ENCODE measurements around the gene TIMP2. TPM values are rescaled to one million over a fixed set of nuclear protein-coding genes. Genes with fewer than 3 reads are reported as not detected.
"Not testable (repeated sequence)": the region's sequence is repeated elsewhere in the genome, so short reads cannot be mapped to it uniquely, and the experiment has no call there.

The TIMP2 gene
- polyA plus RNA-seq, 1 donor = 89.2 TPM

DNA sequence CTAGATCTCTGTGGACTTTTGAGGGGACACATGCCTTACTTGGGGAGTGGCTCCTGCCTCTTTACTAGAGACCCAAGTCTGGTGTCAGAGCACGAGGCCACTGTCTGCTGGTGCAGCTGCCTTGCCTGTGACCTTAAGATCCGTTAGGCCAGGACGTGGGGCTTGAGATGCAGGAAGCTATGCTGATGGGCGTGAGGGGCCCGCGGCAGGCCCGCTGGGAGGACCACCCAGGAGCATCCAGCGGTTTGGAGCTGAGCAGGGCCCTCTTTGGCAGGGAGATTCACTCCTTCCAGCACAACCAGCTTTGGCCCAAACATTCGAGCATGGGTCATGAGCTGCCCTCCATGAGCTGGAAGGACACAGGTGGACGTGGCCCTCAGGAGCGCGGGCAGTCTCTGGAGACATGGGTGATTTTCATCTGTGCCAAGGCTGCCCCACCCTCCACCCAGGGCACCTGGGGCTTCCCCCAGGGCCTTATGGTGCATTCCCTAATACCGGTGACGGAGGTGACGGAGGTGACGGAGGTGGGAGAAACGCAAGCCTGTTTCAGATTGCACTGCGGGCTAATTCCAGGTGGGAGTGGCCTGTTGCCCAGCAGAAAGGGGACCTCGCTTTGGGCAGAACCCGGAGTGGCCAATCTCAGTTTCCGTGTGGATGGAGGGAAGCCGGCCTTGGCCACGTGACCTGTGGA is 41.9 kb upstream of the TIMP2 start:
- WGBS (ENCODE audit: insufficient coverage, low lambda C conversion rate) = no CpG with 5 or more reads among the region's 23 CpGs
- H3K9me3 ChIP-seq (ENCODE audit: control insufficient read depth, low read depth, low read length) = no peaks in the 10 kb centered on the region
- no peaks in the 10 kb centered on the region for H3K27me3 ChIP-seq (ENCODE audit: control insufficient read depth, insufficient read depth, low read length)
- peaks cover 17% of the 10 kb centered on the region for H3K4me1 ChIP-seq (ENCODE audit: control insufficient read depth, insufficient read depth, low read length)
- H3K36me3 ChIP-seq (ENCODE audit: control insufficient read depth, insufficient read depth, low read length) = peaks cover 49% of the 10 kb centered on the region
- H3K27ac ChIP-seq (ENCODE audit: low read length) = no peak overlapping the region
- DNase-seq = no peak
- H3K4me3 ChIP-seq (ENCODE audit: low read length) = no peak overlapping the region

DNA sequence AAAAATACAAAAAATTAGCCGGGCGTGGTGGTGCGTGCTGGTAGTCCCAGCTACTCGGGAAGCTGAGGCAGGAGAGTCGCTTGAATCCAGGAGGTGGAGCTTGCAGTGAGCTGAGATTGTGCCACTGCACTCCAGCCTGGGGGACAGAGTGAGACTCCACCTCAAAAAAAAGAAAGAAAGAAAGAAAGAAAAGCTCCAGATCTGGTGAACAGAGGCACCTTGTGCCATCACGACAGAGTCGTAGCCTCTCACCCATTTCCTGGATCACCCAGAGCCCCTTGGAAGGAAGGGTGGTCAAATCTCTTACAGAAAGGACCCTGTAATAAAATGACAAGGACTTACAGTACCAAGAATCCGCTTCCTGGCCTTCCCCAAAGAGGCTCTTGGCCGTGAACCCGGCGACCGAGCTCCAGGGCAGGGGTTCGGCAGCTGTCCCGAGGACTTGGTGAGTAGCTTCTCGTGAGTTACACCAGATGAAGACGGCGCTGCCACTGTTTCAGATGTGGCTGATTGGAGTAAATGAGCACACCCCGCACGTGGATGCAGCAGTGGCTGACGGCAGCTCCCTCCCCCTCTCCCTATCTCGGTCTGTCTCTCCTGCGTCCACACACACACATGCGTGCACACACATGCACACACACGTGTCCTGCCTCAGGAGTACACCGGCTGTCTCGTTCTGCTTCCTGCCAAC is 41.1 kb upstream of the TIMP2 start:
- Histone ChIP-seq H3K9me3 (ENCODE audit: control insufficient read depth, low read depth, low read length) (no peaks in the 10 kb centered on the region), H3K27ac (ENCODE audit: low read length) (no peak overlapping the region), H3K27me3 (ENCODE audit: control insufficient read depth, insufficient read depth, low read length) (no peaks in the 10 kb centered on the region), H3K4me3 (ENCODE audit: low read length) (no peak overlapping the region), H3K4me1 (ENCODE audit: control insufficient read depth, insufficient read depth, low read length) (peaks cover 24% of the 10 kb centered on the region), H3K36me3 (ENCODE audit: control insufficient read depth, insufficient read depth, low read length) (peaks cover 42% of the 10 kb centered on the region)
- WGBS (ENCODE audit: insufficient coverage, low lambda C conversion rate) = no CpG with 5 or more reads among the region's 26 CpGs
- no peak for DNase-seq

DNA sequence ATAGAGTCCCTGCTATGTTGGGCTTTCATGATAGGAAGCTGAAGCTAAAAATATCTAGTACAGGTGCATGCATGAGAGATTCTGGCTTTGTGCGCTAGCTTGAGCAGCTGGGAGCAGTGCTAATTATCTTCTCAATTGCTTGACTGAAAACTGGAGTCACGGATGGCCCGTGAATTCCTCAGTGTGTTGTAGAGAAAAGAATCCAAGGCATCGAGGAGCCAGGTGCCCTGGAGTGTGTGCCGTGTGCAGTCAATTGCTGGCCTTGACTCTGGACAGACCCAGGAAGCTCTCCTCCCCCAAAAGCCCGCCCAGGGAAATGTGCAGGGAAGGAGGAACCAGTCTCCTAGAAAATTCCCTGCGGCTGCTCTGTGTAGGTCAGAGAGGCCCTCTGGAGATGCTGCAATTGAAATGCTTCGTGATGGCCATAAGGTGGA is 40.3 kb upstream of the TIMP2 start:
- Histone ChIP-seq H3K27me3 (ENCODE audit: control insufficient read depth, insufficient read depth, low read length) (no peaks in the 10 kb centered on the region), H3K36me3 (ENCODE audit: control insufficient read depth, insufficient read depth, low read length) (peaks cover 37% of the 10 kb centered on the region), H3K4me3 (ENCODE audit: low read length) (no peak overlapping the region), H3K27ac (ENCODE audit: low read length) (no peak overlapping the region), H3K4me1 (ENCODE audit: control insufficient read depth, insufficient read depth, low read length) (peaks cover 23% of the 10 kb centered on the region), H3K9me3 (ENCODE audit: control insufficient read depth, low read depth, low read length) (no peaks in the 10 kb centered on the region)
- DNase-seq = no peak
- WGBS (ENCODE audit: insufficient coverage, low lambda C conversion rate) = no CpG with 5 or more reads among the region's 8 CpGs

DNA sequence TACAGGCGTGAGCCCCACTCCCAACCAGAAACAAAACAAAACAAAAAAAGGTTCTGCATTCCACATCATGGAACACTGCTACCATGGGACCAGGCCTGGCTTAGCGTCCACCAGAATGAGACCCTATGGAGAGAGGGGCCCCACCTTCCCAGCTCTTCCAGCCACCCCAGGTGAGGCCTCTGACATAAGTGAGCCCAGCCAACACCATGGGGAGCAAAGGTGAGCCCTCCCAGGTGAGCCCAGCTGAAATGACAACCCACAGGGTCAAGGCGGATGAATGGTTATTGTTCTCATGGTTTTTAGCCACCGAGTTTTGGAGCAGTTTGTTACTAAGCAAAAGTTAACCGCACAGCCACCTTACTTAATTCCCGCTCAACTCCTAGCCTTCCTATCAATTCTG is 38.2 kb upstream of the TIMP2 start:
- 100% methylated on average over 1 of the region's 6 CpGs for WGBS (ENCODE audit: insufficient coverage, low lambda C conversion rate)
- H3K27ac ChIP-seq (ENCODE audit: low read length) = peak overlapping the region; percentile 88

DNA sequence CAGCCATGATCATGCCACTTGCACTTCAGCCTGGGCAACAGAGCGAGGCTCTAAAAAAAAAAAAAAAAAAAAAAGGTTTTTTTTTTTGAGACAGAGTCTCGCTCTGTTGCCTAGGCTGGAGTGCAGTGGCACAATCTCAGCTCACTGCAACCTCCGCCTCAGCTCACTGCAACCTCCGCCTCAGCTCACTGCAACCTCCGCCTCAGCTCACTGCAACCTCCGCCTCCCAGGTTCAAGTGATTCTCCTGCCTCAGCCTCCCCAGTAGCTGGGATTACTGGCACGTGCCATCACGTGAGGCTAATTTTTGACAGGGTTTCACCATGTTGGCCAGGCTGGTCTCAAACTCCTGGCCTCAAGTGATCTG is 37.8 kb upstream of the TIMP2 start:
- Histone ChIP-seq H3K27ac (ENCODE audit: low read length) (peak overlapping the region; percentile 88), H3K4me1 (ENCODE audit: control insufficient read depth, insufficient read depth, low read length) (peaks cover 36% of the 10 kb centered on the region), H3K36me3 (ENCODE audit: control insufficient read depth, insufficient read depth, low read length) (peaks cover 13% of the 10 kb centered on the region)
- not testable (repeated sequence) for H3K4me3 ChIP-seq (ENCODE audit: low read length); H3K27me3 ChIP-seq (ENCODE audit: control insufficient read depth, insufficient read depth, low read length); H3K9me3 ChIP-seq (ENCODE audit: control insufficient read depth, low read depth, low read length); DNase-seq
- WGBS (ENCODE audit: insufficient coverage, low lambda C conversion rate) = no CpG with 5 or more reads among the region's 8 CpGs

More for the DNA sequence above, 38.2 kb upstream of the TIMP2 start:
- H3K36me3 ChIP-seq (ENCODE audit: control insufficient read depth, insufficient read depth, low read length) = peaks cover 18% of the 10 kb centered on the region
- H3K4me3 ChIP-seq (ENCODE audit: low read length) = no peak overlapping the region
- H3K27me3 ChIP-seq (ENCODE audit: control insufficient read depth, insufficient read depth, low read length) = no peaks in the 10 kb centered on the region
- no peak for DNase-seq
- H3K9me3 ChIP-seq (ENCODE audit: control insufficient read depth, low read depth, low read length) = no peaks in the 10 kb centered on the region
- H3K4me1 ChIP-seq (ENCODE audit: control insufficient read depth, insufficient read depth, low read length) = peaks cover 33% of the 10 kb centered on the region

DNA sequence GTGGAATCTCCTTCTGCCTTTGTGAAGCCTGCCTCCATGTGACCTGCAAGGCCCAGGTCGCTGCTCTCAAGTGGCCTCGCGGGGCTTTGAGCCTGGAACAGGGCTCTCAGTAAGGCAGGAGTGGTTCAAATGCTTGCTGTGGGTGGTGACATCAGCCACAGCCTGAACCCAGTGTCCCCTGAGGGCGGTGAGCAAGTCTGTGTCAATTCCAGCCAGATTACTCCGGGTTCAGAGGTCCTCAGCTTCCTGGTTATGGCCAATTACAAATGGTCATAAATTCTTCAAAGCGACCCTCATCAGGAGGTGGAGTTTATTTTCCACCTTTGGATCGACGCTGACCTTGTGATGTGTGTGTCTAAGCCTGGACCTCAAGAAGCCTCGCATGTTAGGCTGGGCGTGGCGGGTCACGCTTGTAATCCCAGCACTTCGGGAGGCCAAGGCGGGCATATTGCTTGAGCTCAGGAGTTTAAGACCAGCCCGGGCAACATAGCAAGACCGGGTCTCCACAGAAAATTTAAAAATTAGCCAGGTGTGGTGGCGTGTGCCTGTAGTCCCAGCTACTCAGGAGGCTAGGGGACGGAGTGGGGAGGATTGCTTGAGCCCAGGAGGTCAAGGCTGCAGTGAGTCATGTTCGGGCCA is 37.3 kb upstream of the TIMP2 start:
- H3K27me3 ChIP-seq (ENCODE audit: control insufficient read depth, insufficient read depth, low read length) = no peaks in the 10 kb centered on the region
- H3K4me1 ChIP-seq (ENCODE audit: control insufficient read depth, insufficient read depth, low read length) = peaks cover 36% of the 10 kb centered on the region
- peak overlapping the region; percentile 88 for H3K27ac ChIP-seq (ENCODE audit: low read length)
- peak; percentile 97 to 99 for DNase-seq
- no CpG with 5 or more reads among the region's 19 CpGs for WGBS (ENCODE audit: insufficient coverage, low lambda C conversion rate)
- H3K4me3 ChIP-seq (ENCODE audit: low read length) = no peak overlapping the region
- H3K36me3 ChIP-seq (ENCODE audit: control insufficient read depth, insufficient read depth, low read length) = peaks cover 8% of the 10 kb centered on the region
- H3K9me3 ChIP-seq (ENCODE audit: control insufficient read depth, low read depth, low read length) = no peaks in the 10 kb centered on the region

DNA sequence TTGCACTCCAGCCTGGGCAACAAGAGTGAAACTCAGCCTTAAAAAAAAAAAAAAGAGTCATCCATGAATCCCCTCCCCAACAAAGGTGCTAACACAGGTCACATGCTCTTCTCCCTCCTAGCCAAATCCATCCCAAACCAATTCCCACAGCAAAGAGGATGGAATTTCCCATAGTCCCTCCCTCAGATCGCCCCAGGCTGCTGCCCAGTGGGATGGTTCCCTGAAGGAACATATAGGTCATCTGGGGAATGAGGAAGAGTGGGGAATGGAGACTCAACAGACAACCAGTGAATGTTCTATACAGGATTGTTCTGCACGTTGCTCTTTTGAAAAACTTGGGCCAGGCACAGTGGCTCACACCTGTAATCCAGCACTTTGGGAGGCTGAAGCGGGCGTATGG is 36.4 kb upstream of the TIMP2 start:
- peaks cover 36% of the 10 kb centered on the region for H3K4me1 ChIP-seq (ENCODE audit: control insufficient read depth, insufficient read depth, low read length)
- WGBS (ENCODE audit: insufficient coverage, low lambda C conversion rate) = no CpG with 5 or more reads among the region's 4 CpGs
- H3K27me3 ChIP-seq (ENCODE audit: control insufficient read depth, insufficient read depth, low read length) = no peaks in the 10 kb centered on the region
- no peaks in the 10 kb centered on the region for H3K9me3 ChIP-seq (ENCODE audit: control insufficient read depth, low read depth, low read length)
- peak overlapping the region; percentile 65 for H3K27ac ChIP-seq (ENCODE audit: low read length)
- peaks cover under 1% of the 10 kb centered on the region for H3K36me3 ChIP-seq (ENCODE audit: control insufficient read depth, insufficient read depth, low read length)
- DNase-seq = no peak
- no peak overlapping the region for H3K4me3 ChIP-seq (ENCODE audit: low read length)

DNA sequence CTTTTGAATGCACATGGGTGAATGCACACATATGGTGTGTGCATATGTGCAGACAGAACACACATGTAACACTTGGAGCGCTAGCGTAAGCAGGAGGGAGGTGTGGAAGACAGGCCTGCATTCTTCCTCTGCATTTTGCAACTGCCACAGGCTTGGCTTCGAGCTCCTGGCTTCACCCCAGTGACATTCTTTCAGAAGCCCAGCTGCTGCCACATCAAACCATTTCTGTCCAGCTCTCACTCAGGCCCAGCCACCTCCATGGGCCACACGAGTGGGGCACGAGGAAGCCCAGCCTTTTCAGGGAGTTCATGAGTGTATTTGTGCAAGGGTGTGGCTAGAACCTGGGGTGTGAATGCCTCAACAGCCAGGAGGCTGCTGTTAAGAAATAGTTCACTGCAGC is 35.7 kb upstream of the TIMP2 start:
- Histone ChIP-seq H3K36me3 (ENCODE audit: control insufficient read depth, insufficient read depth, low read length) (no peaks in the 10 kb centered on the region), H3K9me3 (ENCODE audit: control insufficient read depth, low read depth, low read length) (no peaks in the 10 kb centered on the region), H3K4me1 (ENCODE audit: control insufficient read depth, insufficient read depth, low read length) (peaks cover 36% of the 10 kb centered on the region), H3K27me3 (ENCODE audit: control insufficient read depth, insufficient read depth, low read length) (no peaks in the 10 kb centered on the region), H3K27ac (ENCODE audit: low read length) (peak overlapping the region; percentile 73), H3K4me3 (ENCODE audit: low read length) (no peak overlapping the region)
- DNase-seq = peak; percentile 54 to 72
- no CpG with 5 or more reads among the region's 5 CpGs for WGBS (ENCODE audit: insufficient coverage, low lambda C conversion rate)

DNA sequence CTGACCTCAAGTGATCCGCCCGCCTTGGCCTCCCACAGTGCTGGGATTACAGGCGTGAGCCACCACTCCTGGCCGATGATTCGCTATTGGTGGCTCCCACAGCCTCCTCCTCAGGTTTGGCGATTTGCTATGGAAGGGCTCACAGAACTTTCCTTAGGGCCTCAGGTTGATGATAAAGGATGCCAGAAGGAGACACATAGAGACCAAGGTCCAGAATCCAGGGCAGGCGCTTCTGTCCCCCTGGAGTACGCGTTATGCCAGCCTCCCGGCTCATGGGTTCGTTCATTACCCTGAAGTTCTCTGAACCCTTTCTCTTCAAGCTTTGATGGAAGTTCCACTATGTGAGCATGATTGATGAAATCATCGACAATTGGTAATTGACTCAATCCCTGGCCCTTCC is 34.6 kb upstream of the TIMP2 start:
- no CpG with 5 or more reads among the region's 12 CpGs for WGBS (ENCODE audit: insufficient coverage, low lambda C conversion rate)
- no peaks in the 10 kb centered on the region for H3K27me3 ChIP-seq (ENCODE audit: control insufficient read depth, insufficient read depth, low read length)
- no peaks in the 10 kb centered on the region for H3K36me3 ChIP-seq (ENCODE audit: control insufficient read depth, insufficient read depth, low read length)
- peak in 1 of 2 donors; percentile 64 for DNase-seq
- H3K4me1 ChIP-seq (ENCODE audit: control insufficient read depth, insufficient read depth, low read length) = peaks cover 36% of the 10 kb centered on the region
- H3K4me3 ChIP-seq (ENCODE audit: low read length) = no peak overlapping the region
- no peaks in the 10 kb centered on the region for H3K9me3 ChIP-seq (ENCODE audit: control insufficient read depth, low read depth, low read length)
- H3K27ac ChIP-seq (ENCODE audit: low read length) = no peak overlapping the region

DNA sequence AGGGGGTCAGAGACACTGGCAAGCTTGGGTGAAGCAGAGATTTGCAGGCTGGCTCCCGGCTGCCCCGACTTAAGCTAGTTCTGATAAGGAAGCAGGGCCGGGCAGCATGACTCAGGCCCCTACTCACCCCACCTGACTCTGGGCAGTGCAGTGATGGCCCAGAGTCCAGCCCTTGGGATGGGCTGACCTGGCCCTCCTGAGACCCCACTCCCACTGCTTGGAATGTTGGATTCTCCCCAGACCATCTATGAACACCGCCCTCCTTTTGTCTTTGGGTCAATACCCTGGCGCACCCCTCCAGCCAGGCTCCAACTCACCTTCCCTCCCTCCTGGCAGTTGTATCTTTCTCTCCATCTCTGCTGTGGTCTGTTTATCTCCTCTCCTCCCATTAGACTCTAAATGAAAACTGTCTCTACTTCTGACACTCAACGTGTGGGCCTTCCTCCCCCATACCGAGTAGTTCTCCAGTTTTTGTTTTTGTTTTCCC is 33.5 kb upstream of the TIMP2 start:
- H3K4me3 ChIP-seq (ENCODE audit: low read length) = no peak overlapping the region
- WGBS (ENCODE audit: insufficient coverage, low lambda C conversion rate) = 50% methylated on average over 2 of the region's 7 CpGs
- H3K27ac ChIP-seq (ENCODE audit: low read length) = peak overlapping the region; percentile 63
- DNase-seq = peak; percentile 56 to 71
- peaks cover 36% of the 10 kb centered on the region for H3K4me1 ChIP-seq (ENCODE audit: control insufficient read depth, insufficient read depth, low read length)
- H3K27me3 ChIP-seq (ENCODE audit: control insufficient read depth, insufficient read depth, low read length) = no peaks in the 10 kb centered on the region
- H3K9me3 ChIP-seq (ENCODE audit: control insufficient read depth, low read depth, low read length) = no peaks in the 10 kb centered on the region
- H3K36me3 ChIP-seq (ENCODE audit: control insufficient read depth, insufficient read depth, low read length) = no peaks in the 10 kb centered on the region
